HG03558 (cell line): Measurements from ENCODE around the gene FHOD3.
"Not testable (repeated sequence)": the region's sequence is repeated elsewhere in the genome, so short reads cannot be mapped to it uniquely, and the experiment has no call there.

Source experiments
- ATAC-seq: cut with Tn5 transposase; IDR thresholded peaks from one replicate; pipeline ENCODE4 v1.9.1; 2021; ENCODE audit warnings: moderate number of reproducible peaks; ENCODE audit not compliant: unreplicated experiment; ENCODE audit errors: extremely low read depth

FHOD3 gene

DNA sequence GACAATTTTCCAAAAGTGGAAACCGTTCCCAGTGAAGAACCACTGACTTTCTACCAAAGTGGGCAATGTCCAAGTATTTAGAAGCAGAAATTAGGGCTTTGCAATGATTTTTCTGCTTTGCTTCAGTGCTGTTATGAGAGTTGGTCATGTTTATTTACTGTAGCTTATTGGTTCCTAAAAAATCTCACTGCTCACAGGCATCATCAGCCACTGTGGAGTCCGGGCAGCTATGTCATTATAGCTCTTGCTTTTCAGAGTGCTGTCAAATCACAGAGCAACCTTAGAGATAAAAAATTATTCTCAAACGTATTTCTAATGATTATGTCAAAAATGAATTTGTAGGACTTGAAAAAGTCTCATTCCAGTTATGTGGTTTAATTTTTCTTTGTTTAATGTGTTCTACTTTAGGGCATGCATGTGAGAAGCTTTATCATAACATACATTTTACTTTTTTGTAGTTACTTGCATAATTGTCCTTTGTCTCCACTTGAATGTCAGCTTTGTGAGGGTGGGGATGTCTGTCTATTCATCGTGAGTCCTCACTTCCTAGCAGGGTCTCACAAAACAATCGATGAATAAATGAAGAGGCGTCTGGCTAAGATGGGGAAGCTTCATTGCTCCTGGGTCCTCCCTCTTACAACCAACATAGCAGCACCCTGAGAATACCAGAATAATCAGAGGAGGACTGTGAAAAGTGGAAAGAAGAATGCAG lies 413.7 kb downstream of the FHOD3 start:
- ATAC-seq = no peak

GRCh38 chr18:36711813-36712444 lies 414.4 kb downstream of the FHOD3 start:
- ATAC-seq = no peak

GRCh38 chr18:36714476-36714875 lies 417.0 kb downstream of the FHOD3 start:
- no peak for ATAC-seq

GRCh38 chr18:36717422-36718110 lies 420.1 kb downstream of the FHOD3 start:
- no peak for ATAC-seq

DNA sequence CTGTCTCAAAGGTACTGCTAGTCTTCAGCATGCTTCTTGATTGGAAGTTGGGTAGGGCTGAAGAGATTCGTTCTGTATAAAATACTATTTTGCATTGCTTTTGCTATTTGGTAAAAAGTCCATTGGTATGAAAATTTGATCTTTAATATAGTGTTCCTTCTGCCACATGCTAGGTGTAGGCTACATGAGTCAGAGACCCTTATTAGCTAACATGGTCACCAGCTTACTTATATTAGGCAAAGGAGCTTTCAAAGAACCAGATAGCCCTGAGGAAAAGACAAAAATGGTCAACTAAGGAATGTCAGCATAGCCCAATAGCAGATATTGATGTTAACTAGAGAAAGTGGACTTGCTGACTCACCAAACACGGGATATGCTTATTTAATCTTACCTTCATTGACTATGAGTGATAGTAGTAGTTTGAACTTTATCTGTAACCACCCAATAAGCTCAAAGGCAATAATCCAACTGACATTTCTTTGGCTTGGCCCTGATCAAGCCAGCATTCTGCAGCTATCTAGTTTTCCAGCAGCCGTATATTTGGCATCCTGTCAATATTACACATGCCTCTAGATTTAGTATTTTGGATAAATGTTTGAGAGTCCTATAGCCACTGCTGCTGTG lies 421.3 kb downstream of the FHOD3 start:
- no peak for ATAC-seq

DNA sequence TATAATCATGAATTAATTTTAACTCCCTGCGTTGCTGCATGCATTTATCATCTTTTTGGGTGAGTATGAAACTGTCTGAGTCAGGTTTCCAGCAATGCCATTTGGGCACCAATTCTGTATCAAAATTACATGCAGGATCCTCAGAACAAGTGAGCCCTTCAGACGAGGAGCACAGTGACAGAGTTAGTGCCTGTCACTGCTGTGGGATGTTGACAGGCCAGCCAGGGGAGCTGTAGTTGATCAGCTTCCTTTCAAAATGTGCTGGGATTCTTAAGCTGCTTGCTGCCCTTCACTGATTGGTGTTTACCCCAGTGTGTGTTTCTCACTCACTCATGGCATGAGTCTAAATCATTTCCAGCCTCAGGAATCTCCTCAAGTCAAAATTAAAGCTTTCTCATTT lies 422.1 kb downstream of the FHOD3 start:
- ATAC-seq = no peak

GRCh38 chr18:36721351-36721750 lies 423.8 kb downstream of the FHOD3 start:
- ATAC-seq = not testable (repeated sequence)

DNA sequence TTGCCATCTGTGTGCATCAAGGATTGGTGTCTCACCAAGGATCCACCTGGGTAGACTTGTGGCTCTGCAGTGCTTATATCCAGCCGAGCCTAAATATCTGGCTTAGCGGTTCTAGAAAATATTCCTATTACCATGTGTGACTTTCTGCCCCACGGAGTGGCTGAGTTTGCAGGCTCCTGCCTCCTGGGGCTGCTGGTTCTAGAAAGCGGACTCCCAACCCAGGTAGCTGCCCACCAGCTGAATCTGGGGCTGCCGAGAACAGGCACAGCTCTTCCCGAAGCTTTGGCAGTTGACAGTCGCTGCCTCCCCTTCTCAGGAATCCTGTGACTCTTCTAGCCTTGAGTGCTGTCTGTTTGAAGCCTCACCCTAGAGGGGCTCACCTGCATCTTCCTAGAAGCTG lies 426.7 kb downstream of the FHOD3 start:
- no peak for ATAC-seq

GRCh38 chr18:36724591-36725001 lies 427.1 kb downstream of the FHOD3 start:
- no peak for ATAC-seq

DNA sequence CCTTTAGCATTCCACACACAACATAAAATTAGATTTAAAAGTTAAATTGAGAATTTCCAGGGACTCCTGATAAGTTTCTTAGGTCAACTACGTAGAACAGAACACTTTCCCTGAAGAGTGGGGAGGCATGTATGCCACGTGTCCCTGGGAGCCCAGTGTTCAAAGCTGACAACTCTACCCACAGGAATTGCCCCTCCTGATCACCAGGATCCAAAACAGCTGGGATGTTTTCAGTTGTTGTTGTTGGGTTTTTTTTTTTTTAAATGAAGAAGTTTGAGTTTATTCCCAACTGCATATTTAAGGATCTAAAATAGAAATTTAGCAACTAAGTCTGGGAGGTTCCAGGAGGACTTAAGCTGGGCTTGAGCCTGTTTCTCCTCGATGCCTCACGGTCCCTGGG lies 430.8 kb downstream of the FHOD3 start:
- no peak for ATAC-seq

GRCh38 chr18:36729197-36729596 lies 431.7 kb downstream of the FHOD3 start:
- no peak for ATAC-seq

GRCh38 chr18:36732264-36732663 lies 434.8 kb downstream of the FHOD3 start:
- no peak for ATAC-seq

DNA sequence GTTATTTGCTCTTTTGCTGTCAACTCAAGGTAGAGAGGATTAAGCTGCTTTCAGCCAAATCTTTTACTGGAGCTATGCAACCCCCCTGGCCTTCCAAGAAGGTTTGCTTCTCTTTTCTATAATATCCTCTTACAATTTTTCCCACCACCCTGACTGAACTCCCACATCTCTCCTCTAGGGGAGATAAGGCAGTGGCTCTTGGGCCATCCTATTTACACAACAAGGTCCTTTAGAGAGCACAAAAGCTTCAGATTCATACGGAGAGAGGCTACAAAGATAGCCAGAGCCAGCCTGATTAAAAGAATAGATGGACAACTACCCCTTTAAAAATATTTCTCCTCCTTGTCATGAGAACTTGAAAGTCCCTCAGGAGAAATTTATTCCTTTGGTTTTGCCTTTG lies 435.6 kb downstream of the FHOD3 start:
- no peak for ATAC-seq

- ATAC-seq = no peak
These were observed 437.1 kb downstream of the FHOD3 start for GRCh38 chr18:36734596-36734995.

- no peak for ATAC-seq
These were observed 437.6 kb downstream of the FHOD3 start for GRCh38 chr18:36735130-36735529.

DNA sequence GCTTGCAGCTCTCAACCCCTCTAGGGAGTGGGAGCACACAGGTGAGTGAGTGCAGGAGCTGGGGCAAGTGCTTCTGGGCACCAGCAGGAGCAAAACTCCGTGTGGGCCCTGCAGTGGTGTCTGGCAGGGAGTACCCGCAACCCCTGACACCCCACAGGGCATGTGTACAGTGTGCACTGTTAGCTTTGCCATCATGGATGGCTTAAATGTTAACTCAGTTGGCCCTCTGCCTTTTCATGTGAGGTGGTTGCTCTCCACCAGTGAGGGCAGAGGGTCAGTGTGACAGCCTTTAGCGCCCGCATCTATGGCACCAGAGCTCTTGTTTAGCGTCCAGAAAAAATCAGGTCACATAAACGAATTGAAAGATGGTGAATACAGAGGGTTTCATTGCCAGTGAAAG lies 438.6 kb downstream of the FHOD3 start:
- no peak for ATAC-seq

GRCh38 chr18:36737316-36737715 lies 439.8 kb downstream of the FHOD3 start:
- ATAC-seq = no peak

- ATAC-seq = no peak
These were observed 446.9 kb downstream of the FHOD3 start for GRCh38 chr18:36744261-36744876.

DNA sequence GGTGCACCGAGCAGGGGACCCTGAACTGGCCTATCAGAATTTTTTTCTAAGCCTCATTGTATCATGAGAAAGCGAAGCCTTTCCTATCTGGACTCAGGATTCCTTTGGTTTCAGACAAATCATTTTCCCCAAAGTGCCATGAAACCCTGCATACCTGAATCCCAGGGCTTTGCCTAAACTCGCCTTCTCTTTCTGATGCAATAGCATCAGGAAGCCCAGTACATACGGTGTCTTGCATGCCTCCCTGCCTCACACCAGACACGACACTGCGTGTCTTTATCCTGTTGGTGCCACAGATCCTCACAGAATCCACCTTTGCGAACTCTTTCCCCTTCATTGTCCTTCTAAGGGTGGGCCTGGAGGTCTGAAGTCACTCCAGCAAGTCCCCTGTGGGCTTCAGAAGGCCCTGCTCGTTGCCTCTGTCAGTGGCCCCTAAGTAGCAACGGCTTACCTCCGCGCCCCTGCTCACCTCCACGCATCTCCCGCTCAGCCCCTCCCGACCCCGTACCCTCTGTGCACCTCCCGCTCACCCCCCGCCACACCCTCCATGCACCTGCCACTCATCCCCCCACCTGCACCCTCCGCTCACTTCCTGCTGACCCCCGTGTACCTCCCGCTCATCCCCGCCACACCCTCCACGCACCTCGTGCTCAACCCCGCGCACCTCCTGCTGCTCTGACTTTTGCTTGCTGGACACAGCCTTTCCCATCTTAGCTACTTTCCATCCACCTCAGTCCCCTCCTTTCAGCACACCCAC lies 447.9 kb downstream of the FHOD3 start:
- ATAC-seq = no peak
